H1 (cell line): ENCODE data around the gene NOBOX. TPM values are rescaled to one million over a fixed set of nuclear protein-coding genes. Genes with fewer than 3 reads are reported as not detected.

ENCODE experiments used
- CTCF ChIA-PET: fragments of 300-600 bp; sonication (Branson Sonifier 250); formaldehyde crosslinking; loops from one replicate; lab custom pipeline; 2021; ENCODE audit not compliant: partially characterized antibody; lab: Charles Lee
- POLR2A ChIA-PET: fragments of 300-600 bp; sonication (Branson Sonifier 250); formaldehyde crosslinking; loops from one replicate; lab custom pipeline; 2021; ENCODE audit warnings: inconsistent platforms; ENCODE audit not compliant: partially characterized antibody; lab: Charles Lee
- DNase-seq, 2 experiments: peaks; one replicate each; pipeline versions ENCODE4 v3.0.0 to v3.0.0-alpha.2; 2010 to 2022; ENCODE audit warnings: low spot score in 2 of 2, low read depth in 1 of 2, mixed read lengths in 1 of 2
- FAIRE-seq: peaks from 2 replicates; lab custom pipeline; 2011; peaks lifted over from hg19 to GRCh38; lab: Jason Lieb, UNC
- H2AFZ ChIP-seq: 2 replicates; pipeline ENCODE4 v1.8.1; 2012; ENCODE audit warnings: low read length, inconsistent platforms
- H2AK5ac ChIP-seq: 2 replicates; pipeline ENCODE4 v1.6.1; 2013; ENCODE audit warnings: low read depth, low read length
- H2BK120ac ChIP-seq: replicated peaks from 2 replicates; pipeline ENCODE3; 2013; ENCODE audit warnings: low read depth, low read length, inconsistent platforms
- H2BK12ac ChIP-seq: 2 replicates; pipeline ENCODE4 v1.6.1; 2013; ENCODE audit warnings: low read depth, low read length
- H2BK15ac ChIP-seq: 2 replicates; pipeline ENCODE4 v1.6.1; 2013; ENCODE audit warnings: low read length
- H2BK20ac ChIP-seq: 2 replicates; pipeline ENCODE4 v1.6.1; 2013; ENCODE audit warnings: low read length
- H2BK5ac ChIP-seq: 2 replicates; pipeline ENCODE4 v1.6.1; 2013; ENCODE audit warnings: low read depth, low read length
- H3K14ac ChIP-seq: 2 replicates; pipeline ENCODE4 v1.6.1; 2013; ENCODE audit warnings: inconsistent platforms; ENCODE audit not compliant: insufficient read length
- H3K18ac ChIP-seq: 2 replicates; pipeline ENCODE4 v1.6.1; 2013; ENCODE audit warnings: low read length; ENCODE audit errors: extremely low read depth
- H3K23ac ChIP-seq: 2 replicates; pipeline ENCODE4 v1.6.1; 2013; ENCODE audit warnings: inconsistent platforms; ENCODE audit not compliant: insufficient read length
- H3K23me2 ChIP-seq: 2 replicates; pipeline ENCODE4 v1.6.1; 2013; ENCODE audit warnings: low read depth, low read length
- H3K27ac ChIP-seq: 2 replicates; pipeline ENCODE4 v1.6.1; 2011; ENCODE audit warnings: low read depth, low read length, inconsistent platforms
- H3K27me3 ChIP-seq, 4 experiments: replicated peaks in 1 of 4; 1 replicate in 1 of 4; 2 replicates in 3 of 4; pipeline versions ENCODE4 v1.6.1 to v1.8.1; 2011 to 2013; ENCODE audit warnings: low read length in 3 of 4, mild to moderate bottlenecking in 3 of 4, inconsistent platforms in 2 of 4, mixed read lengths in 2 of 4, moderate library complexity in 1 of 4; ENCODE audit not compliant: control insufficient read depth in 3 of 4, insufficient read depth in 3 of 4; ENCODE audit errors: extremely low read depth in 1 of 4
- H3K36me3 ChIP-seq, 4 experiments: 2 replicates each; pipeline versions ENCODE4 v1.6.1 to v1.8.1; 2011 to 2013; ENCODE audit warnings: mild to moderate bottlenecking in 4 of 4, low read length in 3 of 4, moderate library complexity in 2 of 4, control low read depth in 1 of 4, inconsistent platforms in 1 of 4; ENCODE audit not compliant: insufficient read depth in 4 of 4, control insufficient read depth in 2 of 4
- H3K4ac ChIP-seq: replicated peaks from 2 replicates; pipeline ENCODE3; 2013; ENCODE audit warnings: low read length, low read depth, mixed read lengths, inconsistent platforms; ENCODE audit not compliant: insufficient read length
- H3K4me1 ChIP-seq, 4 experiments: replicated peaks in 1 of 4; 1 replicate in 1 of 4; 2 replicates in 3 of 4; pipeline versions ENCODE4 v1.6.1 to v1.8.1; 2011 to 2013; ENCODE audit warnings: low read length in 3 of 4, inconsistent platforms in 2 of 4, mixed read lengths in 1 of 4; ENCODE audit not compliant: insufficient read depth in 4 of 4, control insufficient read depth in 3 of 4
- H3K4me2 ChIP-seq, 2 experiments: 2 replicates each; pipeline versions ENCODE4 v1.6.1 to v1.8.1; 2011 to 2013; ENCODE audit warnings: low read depth in 2 of 2, low read length in 2 of 2, control low read depth in 1 of 2, inconsistent platforms in 1 of 2, mild to moderate bottlenecking in 1 of 2; ENCODE audit not compliant: insufficient read depth in 1 of 2
- H3K4me3 ChIP-seq, 4 experiments: fragments of 200-600, 300-600 bp in 1 of 4; sonication (generic), shearing (Covaris generic), sonication (Bioruptor Twin) in 1 of 4; 2 replicates each; pipeline versions ENCODE4 v1.5.1 to v1.8.1; 2011 to 2016; ENCODE audit warnings: low read length in 4 of 4, low read depth in 3 of 4, control low read depth in 2 of 4, inconsistent platforms in 2 of 4, mild to moderate bottlenecking in 2 of 4, mixed read lengths in 1 of 4, moderate library complexity in 1 of 4; ENCODE audit not compliant: insufficient read depth in 2 of 4; ENCODE audit errors: extremely low read depth in 1 of 4
- H3K56ac ChIP-seq: replicated peaks from 2 replicates; pipeline ENCODE3; 2013; ENCODE audit warnings: low read depth, mild to moderate bottlenecking, mixed read lengths, low read length, inconsistent platforms; ENCODE audit not compliant: insufficient read length
- H3K79me1 ChIP-seq: 2 replicates; pipeline ENCODE4 v1.6.1; 2013; ENCODE audit warnings: low read depth, low read length, control low read depth
- H3K79me2 ChIP-seq, 2 experiments: 2 replicates each; pipeline versions ENCODE4 v1.6.1 to v1.8.1; 2012 to 2013; ENCODE audit warnings: low read length in 2 of 2, mild to moderate bottlenecking in 2 of 2, inconsistent platforms in 1 of 2; ENCODE audit not compliant: insufficient read depth in 2 of 2, control insufficient read depth in 1 of 2
- H3K9ac ChIP-seq, 4 experiments: replicated peaks in 1 of 4; 1 replicate in 1 of 4; 2 replicates in 3 of 4; pipeline versions ENCODE4 v1.6.1 to v1.8.1; 2011 to 2013; ENCODE audit warnings: low read depth in 3 of 4, low read length in 3 of 4, control low read depth in 2 of 4, mild to moderate bottlenecking in 2 of 4, moderate library complexity in 2 of 4, inconsistent platforms in 1 of 4; ENCODE audit errors: extremely low read depth in 1 of 4
- H3K9me3 ChIP-seq, 2 experiments: 2 replicates each; pipeline versions ENCODE4 v1.6.1 to v1.8.1; 2012 to 2013; ENCODE audit warnings: mild to moderate bottlenecking in 2 of 2, moderate library complexity in 2 of 2, control low read depth in 1 of 2, inconsistent platforms in 1 of 2, low read depth in 1 of 2, low read length in 1 of 2, mixed read lengths in 1 of 2; ENCODE audit not compliant: insufficient read depth in 2 of 2
- H4K20me1 ChIP-seq, 2 experiments: replicated peaks in 1 of 2; 2 replicates each; pipeline versions ENCODE3 to v1.8.1; 2011 to 2013; ENCODE audit warnings: inconsistent platforms in 2 of 2, low read length in 2 of 2, mild to moderate bottlenecking in 1 of 2; ENCODE audit not compliant: insufficient read depth in 2 of 2, control insufficient read depth in 1 of 2
- H4K5ac ChIP-seq: 2 replicates; pipeline ENCODE4 v1.6.1; 2013; ENCODE audit warnings: low read length, low read depth, mixed read lengths, inconsistent platforms; ENCODE audit not compliant: insufficient read length
- H4K8ac ChIP-seq: 2 replicates; pipeline ENCODE4 v1.8.0; 2013; ENCODE audit warnings: mild to moderate bottlenecking, moderate library complexity, low read length, inconsistent platforms; ENCODE audit not compliant: insufficient read depth; ENCODE audit errors: extremely low read depth
- H4K91ac ChIP-seq: replicated peaks from 2 replicates; pipeline ENCODE3; 2013; ENCODE audit warnings: low read length, mixed read lengths, inconsistent platforms; ENCODE audit not compliant: insufficient read length
- BACH1 ChIP-seq: IDR thresholded peaks from 2 replicates; pipeline ENCODE4 v1.6.1; 2012; ENCODE audit warnings: low read length, improper control_type of control experiment
- CBX5 ChIP-seq: fragments of 300-800, 300-1000 bp; sonication (generic); IDR thresholded peaks from 2 replicates; pipeline ENCODE4 v1.7.1; 2016; ENCODE audit warnings: antibody characterized with exemption, low read length, low read depth
- CTBP2 ChIP-seq: IDR thresholded peaks from 2 replicates; pipeline ENCODE4 v1.7.0; 2011; ENCODE audit warnings: borderline replicate concordance, mild to moderate bottlenecking, moderate library complexity, mixed read lengths, low read length; ENCODE audit not compliant: insufficient read depth, insufficient read length
- KDM4A ChIP-seq: IDR thresholded peaks from one replicate; pipeline ENCODE4 v1.7.1; 2012; ENCODE audit warnings: low read depth, mild to moderate bottlenecking, moderate library complexity, low read length, inconsistent platforms; ENCODE audit not compliant: severe bottlenecking
- PHF8 ChIP-seq: fragments of 200-600 bp; sonication (generic); conservative IDR thresholded peaks from 2 replicates; pipeline ENCODE4 v1.7.1; 2012; ENCODE audit warnings: low read depth, mild to moderate bottlenecking, inconsistent platforms, low read length, moderate library complexity
- POLR2AphosphoS5 ChIP-seq: IDR thresholded peaks from 2 replicates; pipeline ENCODE4 v1.6.1; 2011; ENCODE audit warnings: low read depth, low read length
- RNF2 ChIP-seq: fragments of 200-900, 300-1000 bp; sonication (generic); IDR thresholded peaks from 2 replicates; pipeline ENCODE4 v1.7.1; 2016; ENCODE audit warnings: borderline replicate concordance, low read depth, mild to moderate bottlenecking, antibody characterized with exemption, low read length; ENCODE audit not compliant: poor library complexity, severe bottlenecking; ENCODE audit errors: missing control alignments
- SAP30 ChIP-seq: fragments of 300-600 bp; sonication (generic); IDR thresholded peaks from 2 replicates; pipeline ENCODE4 v1.7.1; 2012; ENCODE audit warnings: low read length, moderate library complexity, mild to moderate bottlenecking, inconsistent platforms; ENCODE audit not compliant: insufficient read depth, insufficient replicate concordance
- SP4 ChIP-seq: IDR thresholded peaks from 2 replicates; pipeline ENCODE4 v1.6.1; 2012; ENCODE audit warnings: low read length, inconsistent platforms
- TAF1 ChIP-seq: IDR thresholded peaks from 2 replicates; pipeline ENCODE4 v1.6.1; 2011; ENCODE audit warnings: mild to moderate bottlenecking, low read depth, low read length
- ZNF274 ChIP-seq: IDR thresholded peaks from 2 replicates; pipeline ENCODE4 v1.7.0; 2012; ENCODE audit warnings: low read length, borderline replicate concordance; ENCODE audit errors: extremely low read depth
- polyA plus RNA-seq, 7 experiments: library from polyadenylated mRNA; depleted of rRNA in 3 of 7; stranded (reverse) in 5 of 7; unstranded in 2 of 7; fragments of >200 nt in 5 of 7; fragments of 200-250 nt in 2 of 7; gene quantifications; 1 replicate in 5 of 7; 2 replicates in 1 of 7; 4 replicates in 1 of 7; pipeline versions ENCODE4 v1.2.1 to v1.2.3, GENCODE V29; 2011 to 2013; ENCODE audit warnings: missing spikeins in 2 of 7, mixed read lengths in 2 of 7
- total RNA-seq: library from RNA; stranded (reverse); fragmentation: NEBNext Ultra II Directional; extraction: Animal tissue kit (Norgen Biotek cat#: 25700); gene quantifications from 2 replicates; pipeline ENCODE4 v1.2.1, GENCODE V29; 2021
- TF ChIP-seq, protein P1 (sequence below), 3 experiments: IDR thresholded peaks; 1 replicate in 2 of 3; 2 replicates in 1 of 3; pipeline versions ENCODE4 v1.5.1 to v1.6.1; 2011; ENCODE audit warnings: low read length in 3 of 3, mild to moderate bottlenecking in 3 of 3, inconsistent platforms in 2 of 3, low read depth in 1 of 3, moderate library complexity in 1 of 3; ENCODE audit not compliant: insufficient read depth in 1 of 3; ENCODE audit errors: control extremely low read depth in 1 of 3

NOBOX gene
- total and polyA plus RNA-seq, 2 of the 8 experiments (the other 6 are each of a cell fraction or from before 2014, with no cell fraction given), result not detected

DNA sequence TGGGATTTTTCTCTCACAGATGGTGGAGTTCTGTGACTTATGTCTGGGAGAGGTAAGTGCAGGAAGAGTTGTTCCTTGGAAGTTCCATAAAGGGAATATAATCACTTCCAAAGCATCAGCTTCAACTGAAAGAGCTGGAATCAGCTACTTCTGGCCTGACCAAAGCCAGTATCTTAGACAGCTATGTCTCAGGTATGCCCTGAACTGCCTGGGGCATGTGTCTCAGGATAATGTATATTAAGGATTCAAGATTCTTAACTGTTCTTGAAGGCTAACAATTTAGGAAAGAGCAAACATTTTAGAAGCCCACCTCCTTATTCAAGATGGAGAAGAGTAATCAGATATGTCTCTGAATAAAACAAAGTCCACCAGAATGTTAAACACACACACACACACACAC, 12.4 kb upstream of the NOBOX start:
- no peak overlapping the region for H3K27ac ChIP-seq
- no peak overlapping the region for H4K91ac ChIP-seq
- DNase-seq, result no peak
- no peak overlapping the region for H4K5ac ChIP-seq
- no peak overlapping the region for H2AFZ ChIP-seq
- no peak overlapping the region for H3K4me3 ChIP-seq
- ChIA-PET CTCF (interaction anchor here (0.7 to 3.0 kb wide), 3 partner anchors 11 to 31 kb away, joined by 3 to 12 read pairs (median 3); no protein-coding TSS in a partner anchor), POLR2A (no interaction called here)
- no peaks in the 10 kb centered on the region for H3K79me1 ChIP-seq
- no peak overlapping the region for H2AK5ac ChIP-seq
- H2BK5ac ChIP-seq, result no peak overlapping the region
- no peak overlapping the region for H2BK15ac ChIP-seq
- no peak overlapping the region for H3K4me2 ChIP-seq
- H4K20me1 ChIP-seq, result no peaks in the 10 kb centered on the region
- no peak overlapping the region for H4K8ac ChIP-seq
- no peak overlapping the region for H2BK120ac ChIP-seq
- H3K9ac ChIP-seq, result no peak overlapping the region
- H3K79me2 ChIP-seq, result no peaks in the 10 kb centered on the region
- no peak for FAIRE-seq
- no peak overlapping the region for H3K18ac ChIP-seq
- no peak overlapping the region for H3K56ac ChIP-seq
- H3K36me3 ChIP-seq, result peaks cover 0 to 5% (median 0%) of the 10 kb centered on the region in 4 experiments; a peak in 2 of 8 replicates
- H3K9me3 ChIP-seq, result peaks cover 4 to 7% of the 10 kb centered on the region in 2 experiments; a peak in 3 of 4 replicates
- H2BK20ac ChIP-seq, result no peak overlapping the region
- H3K14ac ChIP-seq, result no peak overlapping the region
- H3K23me2 ChIP-seq, result no peaks in the 10 kb centered on the region
- no peak overlapping the region for H3K4ac ChIP-seq
- no peaks in the 10 kb centered on the region for H3K4me1 ChIP-seq
- no peak overlapping the region for H2BK12ac ChIP-seq
- H3K23ac ChIP-seq, result no peak overlapping the region
- no peaks in the 10 kb centered on the region for H3K27me3 ChIP-seq
- TF ChIP-seq PHF8, result no peak
- TF ChIP-seq TAF1, result no peak
- TF ChIP-seq POLR2AphosphoS5, result no peak
- TF ChIP-seq, protein P1, sequence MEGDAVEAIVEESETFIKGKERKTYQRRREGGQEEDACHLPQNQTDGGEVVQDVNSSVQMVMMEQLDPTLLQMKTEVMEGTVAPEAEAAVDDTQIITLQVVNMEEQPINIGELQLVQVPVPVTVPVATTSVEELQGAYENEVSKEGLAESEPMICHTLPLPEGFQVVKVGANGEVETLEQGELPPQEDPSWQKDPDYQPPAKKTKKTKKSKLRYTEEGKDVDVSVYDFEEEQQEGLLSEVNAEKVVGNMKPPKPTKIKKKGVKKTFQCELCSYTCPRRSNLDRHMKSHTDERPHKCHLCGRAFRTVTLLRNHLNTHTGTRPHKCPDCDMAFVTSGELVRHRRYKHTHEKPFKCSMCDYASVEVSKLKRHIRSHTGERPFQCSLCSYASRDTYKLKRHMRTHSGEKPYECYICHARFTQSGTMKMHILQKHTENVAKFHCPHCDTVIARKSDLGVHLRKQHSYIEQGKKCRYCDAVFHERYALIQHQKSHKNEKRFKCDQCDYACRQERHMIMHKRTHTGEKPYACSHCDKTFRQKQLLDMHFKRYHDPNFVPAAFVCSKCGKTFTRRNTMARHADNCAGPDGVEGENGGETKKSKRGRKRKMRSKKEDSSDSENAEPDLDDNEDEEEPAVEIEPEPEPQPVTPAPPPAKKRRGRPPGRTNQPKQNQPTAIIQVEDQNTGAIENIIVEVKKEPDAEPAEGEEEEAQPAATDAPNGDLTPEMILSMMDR (IDR thresholded peaks at IDR 0.05; ENCODE audit: control extremely low read depth in 1 of 3, insufficient read depth in 1 of 3, low read depth in 1 of 3, low read length in 3 of 3), result no peak
- no peak for TF ChIP-seq SP4
- TF ChIP-seq CTBP2, result no peak
- TF ChIP-seq RNF2, result no peak
- no peak for TF ChIP-seq ZNF274
- no peak for TF ChIP-seq KDM4A
- TF ChIP-seq BACH1, result no peak
- no peak for TF ChIP-seq SAP30
- no peak for TF ChIP-seq CBX5
